GM23338 (cell line): ENCODE data around the gene FBXO41. TPM values are rescaled to one million over a fixed set of nuclear protein-coding genes. Genes with fewer than 3 reads are reported as not detected.

Experiments used
- ATAC-seq: fragments of 200-7000 bp; cut with Tn5 transposase; 3 replicates; pipeline ENCODE4 v1.9.1; 2020
- DNase-seq: peaks from one replicate; pipeline ENCODE4 v3.0.0-alpha.2; 2015; ENCODE audit warnings: low spot score
- H2AFZ ChIP-seq: fragments of 200-600 bp; sonication (generic); 2 replicates; pipeline ENCODE4 v1.8.0; 2016; ENCODE audit warnings: antibody characterized with exemption, mild to moderate bottlenecking, moderate library complexity
- H3F3A ChIP-seq: fragments of 200-600 bp; sonication (generic); replicated peaks from 2 replicates; pipeline ENCODE4 v1.8.0; 2017; ENCODE audit warnings: antibody characterized with exemption, mixed run types, low read depth
- H3K27ac ChIP-seq: fragments of 200-600 bp; sonication (generic); 2 replicates; pipeline ENCODE4 v1.6.1; 2016; ENCODE audit warnings: low read depth
- H3K27me3 ChIP-seq: fragments of 200-600 bp; sonication (generic); 2 replicates; pipeline ENCODE4 v1.8.0; 2016; ENCODE audit warnings: mild to moderate bottlenecking, mixed run types, moderate library complexity; ENCODE audit not compliant: insufficient read depth
- H3K36me3 ChIP-seq: fragments of 200-600 bp; sonication (generic); 2 replicates; pipeline ENCODE4 v1.8.0; 2016; ENCODE audit warnings: mild to moderate bottlenecking; ENCODE audit not compliant: insufficient read depth
- H3K4me1 ChIP-seq: fragments of 200-600 bp; sonication (generic); 2 replicates; pipeline ENCODE4 v1.8.0; 2016; ENCODE audit warnings: mild to moderate bottlenecking, moderate library complexity; ENCODE audit not compliant: insufficient read depth
- H3K4me2 ChIP-seq: fragments of 200-600 bp; sonication (generic); 2 replicates; pipeline ENCODE4 v1.7.1; 2017; ENCODE audit warnings: mixed run types
- H3K4me3 ChIP-seq: fragments of 200-600 bp; sonication (generic); 2 replicates; pipeline ENCODE4 v1.6.1; 2016; ENCODE audit warnings: mixed run types
- H3K79me2 ChIP-seq: fragments of 200-600 bp; sonication (generic); replicated peaks from 2 replicates; pipeline ENCODE4 v1.8.0; 2017; ENCODE audit warnings: mild to moderate bottlenecking; ENCODE audit not compliant: insufficient read depth
- H3K9me2 ChIP-seq: fragments of 200-600 bp; sonication (generic); 2 replicates; pipeline ENCODE4 v1.8.0; 2017; ENCODE audit not compliant: insufficient read depth
- H4K20me1 ChIP-seq: fragments of 200-600 bp; sonication (generic); replicated peaks from 2 replicates; pipeline ENCODE4 v1.8.0; 2017; ENCODE audit warnings: mild to moderate bottlenecking; ENCODE audit not compliant: insufficient read depth
- H3K27ac Mint-ChIP-seq: 2 replicates; pipeline ENCODE4 v1.8.0; 2020; ENCODE audit warnings: inconsistent platforms, mild to moderate bottlenecking, moderate library complexity, mixed read lengths
- H3K27me3 Mint-ChIP-seq: 3 replicates; pipeline ENCODE4 v1.8.0; 2022; ENCODE audit warnings: low read depth, mild to moderate bottlenecking, moderate library complexity, mixed read lengths, inconsistent platforms; ENCODE audit not compliant: insufficient read depth, poor library complexity
- H3K36me3 Mint-ChIP-seq: 3 replicates; pipeline ENCODE4 v1.8.0; 2021; ENCODE audit warnings: low read depth, mild to moderate bottlenecking, inconsistent platforms, moderate library complexity, mixed read lengths
- H3K4me1 Mint-ChIP-seq: 3 replicates; pipeline ENCODE4 v1.8.0; 2020; ENCODE audit warnings: mild to moderate bottlenecking, inconsistent platforms, mixed read lengths
- H3K4me3 Mint-ChIP-seq: 3 replicates; pipeline ENCODE4 v1.8.0; 2021; ENCODE audit warnings: moderate library complexity, mild to moderate bottlenecking, inconsistent platforms, mixed read lengths
- H3K9me3 Mint-ChIP-seq: 3 replicates; pipeline ENCODE4 v1.8.0; 2020; ENCODE audit warnings: moderate library complexity, mild to moderate bottlenecking, inconsistent platforms, mixed read lengths
- CREB1 ChIP-seq: fragments of 250-450 bp; sonication (Bioruptor Pico); IDR thresholded peaks from 2 replicates; pipeline ENCODE4 v1.5.0; 2020; ENCODE audit warnings: low read depth, mild to moderate bottlenecking, moderate library complexity
- CTCF ChIP-seq, 2 experiments: fragments of 200-600 bp in 1 of 2; sonication (generic) in 1 of 2; conservative IDR thresholded peaks; 2 replicates each; pipeline versions ENCODE4 v1.5.1 to v1.6.1; 2016 to 2017; ENCODE audit warnings: antibody characterized with exemption in 2 of 2, low read depth in 2 of 2, mild to moderate bottlenecking in 2 of 2, moderate library complexity in 1 of 2
- EZH2 ChIP-seq: fragments of 200-600 bp; sonication (generic); IDR thresholded peaks from one replicate; pipeline ENCODE4 v1.8.0; 2017; ENCODE audit warnings: antibody characterized with exemption, mild to moderate bottlenecking, low read depth; ENCODE audit not compliant: unreplicated experiment
- EZH2phosphoT487 ChIP-seq: fragments of 200-600 bp; sonication (generic); IDR thresholded peaks from one replicate; pipeline ENCODE4 v1.8.1; 2018; ENCODE audit warnings: antibody characterized with exemption; ENCODE audit not compliant: unreplicated experiment
- JUNB ChIP-seq: IDR thresholded peaks from one replicate; pipeline ENCODE4 v1.6.1; 2016; ENCODE audit warnings: antibody characterized with exemption; ENCODE audit not compliant: unreplicated experiment
- NANOG ChIP-seq: IDR thresholded peaks from 2 replicates; pipeline ENCODE4 v1.6.1; 2016; ENCODE audit warnings: antibody characterized with exemption, borderline replicate concordance
- POLR2AphosphoS5 ChIP-seq: IDR thresholded peaks from 2 replicates; pipeline ENCODE4 v1.6.1; 2016; ENCODE audit warnings: antibody characterized with exemption, low read depth
- REST ChIP-seq: IDR thresholded peaks from one replicate; pipeline ENCODE4 v1.6.1; 2018; ENCODE audit warnings: antibody characterized with exemption; ENCODE audit not compliant: unreplicated experiment
- ZNF114 ChIP-seq: fragments of 250-450 bp; sonication (Bioruptor Pico); IDR thresholded peaks from 2 replicates; pipeline ENCODE4 v1.5.0; 2020; ENCODE audit warnings: mild to moderate bottlenecking, moderate library complexity
- polyA plus RNA-seq: library from polyadenylated mRNA; unstranded; fragments of >200 nt; fragmentation: Nextera tagmentation; extraction: Ambion mirVana; gene quantifications from 2 replicates; pipeline ENCODE4 v1.2.1, GENCODE V29; 2016
- total RNA-seq: library from RNA; depleted of rRNA; stranded (reverse); fragments of >200 nt; shearing (Covaris generic); gene quantifications from 2 replicates; pipeline ENCODE4 v1.2.3, GENCODE V29; 2014

FBXO41 gene
- total and polyA plus RNA-seq, 2 experiments from 2014 or later, result 3.5 to 13.8 TPM

- DNase-seq (no peak), ATAC-seq (no peak)
- H3K4me1 Mint-ChIP-seq, result peaks cover 16% of the 10 kb centered on the region; the same call in 2 of the 3 replicates
- Histone ChIP-seq H3K27ac (no peak overlapping the region), H3K4me2 (no peak overlapping the region), H4K20me1 (no peaks in the 10 kb centered on the region), H3K79me2 (peaks cover 6% of the 10 kb centered on the region), H2AFZ (no peak overlapping the region), H3K36me3 (no peaks in the 10 kb centered on the region), H3F3A (no peaks in the 10 kb centered on the region), H3K27me3 (peaks cover 17% of the 10 kb centered on the region), H3K4me1 (peaks cover 5% of the 10 kb centered on the region; the same call in 1 of the 2 replicates), H3K4me3 (no peak overlapping the region), H3K9me2 (no peaks in the 10 kb centered on the region)
- H3K4me3 Mint-ChIP-seq, result no peak overlapping the region
- H3K36me3 Mint-ChIP-seq, result no peaks in the 10 kb centered on the region
- TF ChIP-seq NANOG (no peak), POLR2AphosphoS5 (no peak), EZH2phosphoT487 (no peak), CREB1 (CRISPR knock-in tag) (no peak), CTCF (conservative IDR thresholded peaks at IDR 0.05; ENCODE audit: low read depth in 2 of 2) (no peak), JUNB (no peak), REST (no peak), EZH2 (no peak)
- H3K27me3 Mint-ChIP-seq, result peaks cover 14% of the 10 kb centered on the region
- H3K27ac Mint-ChIP-seq, result no peak overlapping the region
- H3K9me3 Mint-ChIP-seq, result no peaks in the 10 kb centered on the region
Observed at GRCh38 chr2:73210019-73210418, 74.3 kb downstream of the FBXO41 start.

- 0 out of 2 replicates have a peak, but pooled peaks cover 3% of the 10 kb centered on the region for H3K4me1 ChIP-seq
- H3K4me3 ChIP-seq, result no peak overlapping the region
- Mint-ChIP-seq H3K36me3 (no peaks in the 10 kb centered on the region; the same call in 2 of the 3 replicates), H3K27me3 (peaks cover 28% of the 10 kb centered on the region), H3K9me3 (no peaks in the 10 kb centered on the region), H3K27ac (no peak overlapping the region), H3K4me3 (no peak overlapping the region), H3K4me1 (peaks cover 6% of the 10 kb centered on the region; the same call in 2 of the 3 replicates)
- H4K20me1 ChIP-seq, result no peaks in the 10 kb centered on the region
- no peak overlapping the region for H2AFZ ChIP-seq
- H3K4me2 ChIP-seq, result no peak overlapping the region
- no peaks in the 10 kb centered on the region for H3K9me2 ChIP-seq
- TF ChIP-seq EZH2phosphoT487 (no peak), CREB1 (CRISPR knock-in tag) (no peak), JUNB (no peak), POLR2AphosphoS5 (no peak), REST (no peak), EZH2 (no peak), CTCF (conservative IDR thresholded peaks at IDR 0.05; ENCODE audit: low read depth in 2 of 2) (no peak), ZNF114 (CRISPR knock-in tag) (no peak)
- H3K27ac ChIP-seq, result no peak overlapping the region
- H3F3A ChIP-seq, result no peaks in the 10 kb centered on the region
- DNase-seq (no peak), ATAC-seq (no peak)
- peaks cover 34% of the 10 kb centered on the region for H3K27me3 ChIP-seq
- no peaks in the 10 kb centered on the region for H3K36me3 ChIP-seq
- H3K79me2 ChIP-seq, result no peaks in the 10 kb centered on the region
Observed at GRCh38 chr2:73208258-73208657, 76.0 kb downstream of the FBXO41 start.
